Gastroesophageal sphincter (tissue), 4 donors: Measurements from ENCODE around the gene CPSF3. TPM values are rescaled to one million over a fixed set of nuclear protein-coding genes. Genes with fewer than 3 reads are reported as not detected.

Source experiments
- ATAC-seq: fragments of 150-250 bp; one replicate; pipeline ENCODE4 v1.9.1; 2016; ENCODE audit warnings: mild to moderate bottlenecking, moderate library complexity
- H3K27ac ChIP-seq, 4 donors: fragments of 200-600 bp; sonication (generic) in 3 of 4; 1 replicate in 3 of 4; 2 replicates in 1 of 4; pipeline ENCODE4 v1.5.1; 2016 to 2019
- H3K27me3 ChIP-seq: fragments of 200-600 bp; sonication (generic); one replicate; pipeline ENCODE4 v1.5.1; 2019
- H3K36me3 ChIP-seq, 2 donors: fragments of 200-600 bp; sonication (generic); one replicate each; pipeline ENCODE4 v1.5.1; 2019; ENCODE audit warnings: control low read depth in 1 of 2
- H3K4me1 ChIP-seq, 3 donors: fragments of 200-600 bp; sonication (generic); 1 replicate in 2 of 3; 2 replicates in 1 of 3; pipeline ENCODE4 v1.5.1; 2016 to 2019; ENCODE audit warnings: control low read depth in 2 of 3
- H3K4me3 ChIP-seq, 2 donors: fragments of 200-600 bp; sonication (generic); one replicate each; pipeline ENCODE4 v1.5.1; 2019; ENCODE audit warnings: mild to moderate bottlenecking in 1 of 2, moderate library complexity in 1 of 2
- H3K9me3 ChIP-seq, 3 donors: fragments of 200-600 bp; sonication (generic); one replicate each; pipeline ENCODE4 v1.5.1; 2017 to 2019; ENCODE audit warnings: control low read depth in 2 of 3
- EP300 ChIP-seq: sonication (generic); formaldehyde crosslinking; IDR thresholded peaks from one replicate; pipeline ENCODE4 v1.6.1; 2017; ENCODE audit warnings: antibody characterized with exemption, mild to moderate bottlenecking
- POLR2A ChIP-seq, 2 donors: fragments of 450-650 bp; IDR thresholded peaks; one replicate each; pipeline ENCODE4 v1.6.1; 2017; ENCODE audit warnings: antibody characterized with exemption in 2 of 2, mild to moderate bottlenecking in 2 of 2, moderate library complexity in 1 of 2
- POLR2AphosphoS5 ChIP-seq: sonication (generic); formaldehyde crosslinking; IDR thresholded peaks from one replicate; pipeline ENCODE4 v1.6.1; 2017; ENCODE audit warnings: antibody characterized with exemption
- WGBS, 2 donors: methylation state at CpG; one replicate each; pipeline ENCODE4 v1.1.5; 2018; ENCODE audit warnings: low coverage in 1 of 2; 5-methylcytosine and 5-hydroxymethylcytosine counted together
- total RNA-seq, 4 donors: library from RNA; depleted of rRNA; stranded (reverse); fragments of >200 nt; gene quantifications; one replicate each; pipeline ENCODE4 v1.1.0, GENCODE V29; 2016
- TF ChIP-seq, protein P1 (sequence below), 4 experiments: fragments of 200-600 bp in 2 of 4; fragments of 450-650 bp in 2 of 4; sonication (generic) in 1 of 4; IDR thresholded peaks; one replicate each; pipeline ENCODE4 v1.5.1; 2017 to 2019; ENCODE audit warnings: antibody characterized with exemption in 4 of 4, mild to moderate bottlenecking in 2 of 4, moderate library complexity in 2 of 4

Gene CPSF3
- total RNA-seq, 4 donors from 2014 or later: 18.0 to 27.0 (median 26.1) TPM

DNA sequence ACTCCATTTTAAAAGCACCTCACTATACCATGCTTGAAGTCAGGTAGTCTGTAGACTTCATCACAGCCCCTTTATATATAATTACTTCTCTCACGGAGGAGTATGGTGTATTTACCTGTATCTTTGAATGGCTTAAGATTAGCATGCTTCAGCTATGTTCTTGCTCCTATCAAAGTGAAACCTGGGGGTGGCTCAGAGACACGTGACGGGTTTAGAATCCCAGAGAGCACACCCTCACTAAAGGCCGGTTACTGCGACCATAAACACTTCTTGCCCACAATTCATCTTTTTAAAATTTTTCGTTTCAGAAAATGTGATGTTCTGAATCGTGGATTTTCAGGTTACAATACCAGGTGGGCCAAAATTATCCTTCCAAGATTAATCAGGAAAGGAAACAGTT, 54.5 kb downstream of the CPSF3 start:
- H3K27ac ChIP-seq: no peak overlapping the region
- peaks cover 0 to 48% of the 10 kb centered on the region in 2 donors for H3K36me3 ChIP-seq
- no peak for ATAC-seq
- H3K9me3 ChIP-seq: no peaks in the 10 kb centered on the region
- TF ChIP-seq EP300 (no peak), POLR2AphosphoS5 (no peak), POLR2A (IDR thresholded peaks at IDR 0.05) (no peak)
- TF ChIP-seq, protein P1, sequence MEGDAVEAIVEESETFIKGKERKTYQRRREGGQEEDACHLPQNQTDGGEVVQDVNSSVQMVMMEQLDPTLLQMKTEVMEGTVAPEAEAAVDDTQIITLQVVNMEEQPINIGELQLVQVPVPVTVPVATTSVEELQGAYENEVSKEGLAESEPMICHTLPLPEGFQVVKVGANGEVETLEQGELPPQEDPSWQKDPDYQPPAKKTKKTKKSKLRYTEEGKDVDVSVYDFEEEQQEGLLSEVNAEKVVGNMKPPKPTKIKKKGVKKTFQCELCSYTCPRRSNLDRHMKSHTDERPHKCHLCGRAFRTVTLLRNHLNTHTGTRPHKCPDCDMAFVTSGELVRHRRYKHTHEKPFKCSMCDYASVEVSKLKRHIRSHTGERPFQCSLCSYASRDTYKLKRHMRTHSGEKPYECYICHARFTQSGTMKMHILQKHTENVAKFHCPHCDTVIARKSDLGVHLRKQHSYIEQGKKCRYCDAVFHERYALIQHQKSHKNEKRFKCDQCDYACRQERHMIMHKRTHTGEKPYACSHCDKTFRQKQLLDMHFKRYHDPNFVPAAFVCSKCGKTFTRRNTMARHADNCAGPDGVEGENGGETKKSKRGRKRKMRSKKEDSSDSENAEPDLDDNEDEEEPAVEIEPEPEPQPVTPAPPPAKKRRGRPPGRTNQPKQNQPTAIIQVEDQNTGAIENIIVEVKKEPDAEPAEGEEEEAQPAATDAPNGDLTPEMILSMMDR (IDR thresholded peaks at IDR 0.05): no peak
- no peak overlapping the region for H3K4me3 ChIP-seq
- WGBS, 2 donors: 69 to 77% methylated on average over 6 to 7 of the region's 7 CpGs
- no peaks in the 10 kb centered on the region for H3K27me3 ChIP-seq
- peaks cover 0 to 55% (median 7%) of the 10 kb centered on the region in 3 donors for H3K4me1 ChIP-seq

DNA sequence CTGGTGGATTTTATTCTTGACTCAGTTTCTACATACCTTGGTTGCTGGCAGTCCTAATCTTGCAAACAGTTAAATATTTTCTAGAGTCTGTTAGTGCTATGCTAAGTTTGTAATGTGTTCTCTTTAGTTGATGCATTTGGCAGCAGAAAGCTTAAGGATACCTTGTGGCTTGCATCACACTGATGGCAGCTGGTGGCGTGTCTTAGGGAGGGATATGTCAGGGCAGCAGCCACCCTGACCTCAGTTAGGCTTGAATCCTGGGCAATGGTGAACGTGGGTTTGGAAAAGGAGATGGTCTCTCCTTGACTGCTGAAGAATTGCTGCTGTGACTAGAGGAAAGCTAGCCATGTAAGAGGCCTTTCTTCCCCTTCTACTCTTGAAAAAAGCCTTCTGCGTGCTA, 55.1 kb downstream of the CPSF3 start:
- ATAC-seq: no peak
- 52 to 60% methylated on average over 2 of the region's 3 CpGs for WGBS, 2 donors
- H3K36me3 ChIP-seq: peaks cover 0 to 54% of the 10 kb centered on the region in 2 donors
- no peaks in the 10 kb centered on the region for H3K27me3 ChIP-seq
- TF ChIP-seq EP300 (no peak), POLR2A (IDR thresholded peaks at IDR 0.05) (no peak), POLR2AphosphoS5 (no peak)
- TF ChIP-seq, protein P1 (IDR thresholded peaks at IDR 0.05): no peak
- H3K4me1 ChIP-seq: peaks cover 0 to 50% (median 7%) of the 10 kb centered on the region in 3 donors
- H3K4me3 ChIP-seq: no peak overlapping the region
- H3K27ac ChIP-seq: no peak overlapping the region
- no peaks in the 10 kb centered on the region for H3K9me3 ChIP-seq

DNA sequence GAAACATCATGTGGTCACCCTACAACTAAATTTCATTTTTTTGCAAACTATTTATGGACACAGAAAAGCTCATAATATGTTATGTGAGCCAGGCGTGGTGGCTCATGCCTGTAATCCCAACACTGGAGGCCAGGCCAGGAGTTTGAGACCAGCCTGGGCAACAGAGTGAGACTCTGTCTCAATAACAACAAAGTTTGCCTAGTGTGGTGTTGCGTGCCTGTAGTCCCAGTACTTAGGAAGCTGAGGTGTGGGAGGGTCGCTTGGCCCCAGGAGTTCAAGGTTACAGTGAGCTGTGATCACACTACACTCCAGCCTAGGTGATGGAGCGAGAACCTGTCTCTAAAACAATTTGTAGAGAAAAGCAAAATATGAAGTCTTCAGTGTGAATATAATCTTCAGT, 56.7 kb downstream of the CPSF3 start:
- WGBS, 2 donors: 96 to 100% methylated on average over 2 to 4 of the region's 4 CpGs
- no peak for ATAC-seq
- Histone ChIP-seq H3K27me3 (no peaks in the 10 kb centered on the region), H3K9me3 (no peaks in the 10 kb centered on the region), H3K4me3 (no peak overlapping the region), H3K4me1 (peaks cover 0 to 41% (median 4%) of the 10 kb centered on the region in 3 donors), H3K36me3 (peaks cover 0 to 71% of the 10 kb centered on the region in 2 donors), H3K27ac (no peak overlapping the region)
- TF ChIP-seq EP300 (no peak), POLR2A (IDR thresholded peaks at IDR 0.05) (no peak), POLR2AphosphoS5 (no peak)
- TF ChIP-seq, protein P1 (IDR thresholded peaks at IDR 0.05): no peak

DNA sequence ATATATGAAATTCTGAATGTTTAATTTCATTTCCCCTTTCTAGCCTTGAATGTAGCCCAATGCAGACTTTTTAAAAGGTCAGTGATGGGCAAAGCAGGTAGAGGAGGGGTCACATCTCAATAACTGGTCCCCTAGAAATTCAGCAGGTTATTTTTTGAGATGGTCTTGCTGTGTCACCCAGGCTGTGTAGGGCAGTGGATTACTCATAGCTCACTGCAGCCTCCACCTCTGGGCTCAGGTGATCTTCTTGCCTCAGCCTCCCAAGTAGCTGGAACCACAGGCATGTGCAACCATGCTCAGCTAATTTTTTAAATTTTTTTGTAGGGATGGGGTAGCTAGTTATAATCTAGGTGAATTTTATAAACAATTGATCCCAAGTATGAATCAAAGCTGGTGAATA, 59.7 kb downstream of the CPSF3 start:
- ATAC-seq: no peak
- Histone ChIP-seq H3K4me1 (peaks cover 0 to 13% (median 0%) of the 10 kb centered on the region in 3 donors), H3K27ac (no peak overlapping the region), H3K27me3 (no peaks in the 10 kb centered on the region), H3K36me3 (peaks cover 0 to 89% of the 10 kb centered on the region in 2 donors), H3K9me3 (no peaks in the 10 kb centered on the region), H3K4me3 (no peak overlapping the region)
- TF ChIP-seq POLR2A (IDR thresholded peaks at IDR 0.05) (no peak), POLR2AphosphoS5 (no peak), EP300 (no peak)
- TF ChIP-seq, protein P1 (IDR thresholded peaks at IDR 0.05): no peak

DNA sequence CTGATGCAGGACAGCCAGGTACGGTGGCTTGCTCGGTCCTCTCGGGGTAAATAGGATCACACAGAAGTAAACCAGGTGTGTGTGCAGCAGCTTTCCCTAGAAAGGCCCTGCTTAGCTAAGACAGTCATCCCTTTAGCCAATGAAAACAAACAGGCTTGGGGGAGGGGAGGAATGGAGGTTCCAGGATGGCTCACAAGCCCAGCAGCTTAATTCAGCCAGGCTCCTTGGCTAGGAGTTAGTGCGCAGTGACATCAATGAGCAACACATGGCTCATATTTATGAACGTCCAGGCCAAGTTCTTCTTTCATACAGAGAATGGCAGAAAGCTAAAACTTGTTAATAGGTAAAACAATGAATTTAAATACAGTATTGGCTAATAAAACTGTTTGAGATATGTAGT, 61.1 kb downstream of the CPSF3 start:
- no peak for ATAC-seq
- Histone ChIP-seq H3K4me1 (peaks cover 0 to 6% (median 0%) of the 10 kb centered on the region in 3 donors), H3K4me3 (no peak overlapping the region), H3K27me3 (no peaks in the 10 kb centered on the region), H3K36me3 (peaks cover 0 to 98% of the 10 kb centered on the region in 2 donors), H3K9me3 (no peaks in the 10 kb centered on the region), H3K27ac (no peak overlapping the region)
- 57 to 84% methylated on average over 2 of the region's 5 CpGs for WGBS, 2 donors
- TF ChIP-seq EP300 (no peak), POLR2A (IDR thresholded peaks at IDR 0.05) (no peak), POLR2AphosphoS5 (no peak)
- TF ChIP-seq, protein P1 (IDR thresholded peaks at IDR 0.05): no peak
